ENCODE data around the gene ZSCAN2.

ZSCAN2 gene

DNA sequence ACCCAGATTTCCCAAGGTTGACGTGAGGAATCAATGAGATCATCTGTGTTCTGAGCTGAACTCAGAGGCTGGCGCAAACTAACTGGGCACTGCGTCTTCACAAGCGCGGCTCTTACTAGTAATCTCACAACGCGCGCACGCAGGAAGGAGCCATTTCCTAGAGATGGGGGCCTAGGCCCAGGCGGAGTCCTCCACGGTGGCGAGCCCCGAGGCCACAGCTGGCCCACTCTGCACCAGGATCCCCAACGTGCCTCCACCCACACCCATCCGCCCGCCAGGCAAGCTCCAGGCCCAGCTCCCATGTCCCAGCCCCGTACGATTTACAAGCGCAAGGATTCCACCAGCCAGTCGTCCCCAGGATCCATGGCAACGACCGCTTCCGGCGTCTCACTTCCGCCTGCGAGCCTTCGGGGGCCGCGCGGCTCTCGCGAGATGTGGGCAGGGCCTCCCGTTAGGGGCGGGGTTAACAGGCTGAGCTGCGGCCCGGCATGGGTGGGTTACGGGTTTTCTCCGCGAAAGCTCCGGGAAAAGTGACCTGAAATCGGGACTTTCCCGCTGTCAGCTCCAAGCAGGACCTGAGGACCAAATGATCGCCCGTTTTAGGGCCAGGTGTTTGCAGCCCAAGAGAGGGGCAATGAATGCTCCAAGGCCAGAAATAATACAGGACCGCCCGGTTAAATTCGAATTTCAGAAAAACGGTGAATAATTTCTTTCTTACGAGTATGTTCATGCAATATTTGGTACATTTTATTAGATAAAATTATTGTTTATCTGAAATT is 53.3 kb downstream of the ZSCAN2 start, which contains the start of gene WDR73:
TSS of gene WDR73 (minus strand) at position 374 of the 779 bp plus-strand sequence. CDS start at position 365, 9 bp downstream.
- no peaks in the 10 kb centered on the region for H3K9me3 ChIP-seq (ENCODE audit: control insufficient read depth, insufficient read depth, low read length)
- H3K4me3 ChIP-seq (ENCODE audit: low read length) = peak within 1 kb of the TSS; percentile 79
- WGBS (ENCODE audit: insufficient coverage, insufficient read length) = no CpG with 5 or more reads among the region's 49 CpGs
- peaks cover 5% of the 10 kb centered on the region; the same call in 1 of the 2 replicates for H3K36me3 ChIP-seq (ENCODE audit: control insufficient read depth, insufficient read depth, low read length)
- DNase-seq (ENCODE audit: low read depth, low spot score) = peak; percentile 93
- no peaks in the 10 kb centered on the region; the same call in 1 of the 2 replicates for H3K27me3 ChIP-seq (ENCODE audit: control insufficient read depth, insufficient read depth, low read length)
- H3K27ac ChIP-seq (ENCODE audit: low read length) = no peak within 1 kb of the TSS
- no peaks in the 10 kb centered on the region for H3K4me1 ChIP-seq (ENCODE audit: control insufficient read depth, insufficient read depth, low read length)

DNA sequence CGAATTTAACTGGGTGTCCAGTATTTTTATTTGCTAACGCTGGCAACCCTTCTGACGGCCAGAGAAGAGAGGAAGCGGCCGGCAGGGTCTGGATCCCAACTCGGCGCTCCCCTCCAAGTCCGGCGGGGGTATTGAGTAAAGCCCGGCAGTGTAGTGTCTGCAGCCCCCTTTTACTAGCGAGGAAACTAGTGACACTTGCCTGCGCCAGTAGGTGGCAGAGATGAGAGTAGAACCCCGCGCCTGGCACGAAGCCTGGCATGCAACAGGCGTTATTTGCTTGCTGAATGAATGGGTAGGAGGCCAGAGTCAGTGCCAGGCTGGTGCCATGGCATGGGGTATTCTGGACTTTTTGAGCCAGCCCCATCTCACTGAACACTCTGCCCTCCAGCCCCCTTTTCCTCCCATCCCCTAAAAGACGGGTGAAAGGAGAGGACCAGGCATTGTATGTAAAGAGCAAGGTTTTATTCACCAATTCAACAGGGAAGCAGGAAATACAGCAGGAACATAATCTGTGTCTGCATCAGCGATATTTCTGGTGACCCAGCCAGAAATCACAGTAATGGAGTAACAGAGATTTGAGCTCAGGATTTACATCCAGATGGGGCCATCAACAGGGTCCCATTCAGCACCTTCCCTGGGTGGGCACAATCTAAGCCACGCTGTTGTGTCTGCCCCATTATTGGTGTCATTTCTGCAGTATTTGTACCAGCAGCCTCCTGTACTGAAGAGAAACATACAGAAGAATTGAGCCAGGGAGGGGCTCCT is 54.1 kb downstream of the ZSCAN2 start:
- WGBS (ENCODE audit: insufficient coverage, insufficient read length) = no CpG with 5 or more reads among the region's 19 CpGs
- peaks cover 4% of the 10 kb centered on the region; the same call in 1 of the 2 replicates for H3K36me3 ChIP-seq (ENCODE audit: control insufficient read depth, insufficient read depth, low read length)
- H3K27me3 ChIP-seq (ENCODE audit: control insufficient read depth, insufficient read depth, low read length) = no peaks in the 10 kb centered on the region; the same call in 1 of the 2 replicates
- peak overlapping the region; percentile 79; the same call in 1 of the 2 replicates for H3K4me3 ChIP-seq (ENCODE audit: low read length)
- H3K27ac ChIP-seq (ENCODE audit: low read length) = no peak overlapping the region
- no peaks in the 10 kb centered on the region for H3K9me3 ChIP-seq (ENCODE audit: control insufficient read depth, insufficient read depth, low read length)
- DNase-seq (ENCODE audit: low read depth, low spot score) = no peak
- no peaks in the 10 kb centered on the region for H3K4me1 ChIP-seq (ENCODE audit: control insufficient read depth, insufficient read depth, low read length)

DNA sequence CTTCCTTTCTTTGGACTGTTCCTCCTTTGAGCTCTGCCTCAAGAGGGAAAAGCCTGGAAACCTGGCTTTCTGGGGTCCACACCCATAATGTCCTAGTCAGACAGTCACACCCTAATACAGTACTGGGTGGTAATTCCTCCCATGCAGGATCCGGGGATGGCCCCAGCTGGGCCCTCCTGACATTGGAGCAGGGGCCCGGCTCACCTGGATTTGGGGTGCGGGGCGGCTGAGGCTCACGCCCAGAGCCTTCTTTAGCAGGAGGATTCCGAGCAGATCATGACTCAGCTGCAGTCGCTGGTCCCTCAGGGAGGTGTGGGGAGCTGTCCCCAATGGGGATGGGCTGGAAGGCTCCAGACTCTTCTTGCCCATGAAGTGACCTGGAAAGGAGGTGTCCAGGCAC is 56.2 kb downstream of the ZSCAN2 start:
- no peaks in the 10 kb centered on the region for H3K4me1 ChIP-seq (ENCODE audit: control insufficient read depth, insufficient read depth, low read length)
- no peaks in the 10 kb centered on the region for H3K9me3 ChIP-seq (ENCODE audit: control insufficient read depth, insufficient read depth, low read length)
- H3K27ac ChIP-seq (ENCODE audit: low read length) = no peak overlapping the region
- H3K36me3 ChIP-seq (ENCODE audit: control insufficient read depth, insufficient read depth, low read length) = peaks cover 2% of the 10 kb centered on the region; the same call in 1 of the 2 replicates
- no peak overlapping the region for H3K4me3 ChIP-seq (ENCODE audit: low read length)
- no peak for DNase-seq (ENCODE audit: low read depth, low spot score)
- no peaks in the 10 kb centered on the region; the same call in 1 of the 2 replicates for H3K27me3 ChIP-seq (ENCODE audit: control insufficient read depth, insufficient read depth, low read length)
- WGBS (ENCODE audit: insufficient coverage, insufficient read length) = no CpG with 5 or more reads among the region's 7 CpGs

DNA sequence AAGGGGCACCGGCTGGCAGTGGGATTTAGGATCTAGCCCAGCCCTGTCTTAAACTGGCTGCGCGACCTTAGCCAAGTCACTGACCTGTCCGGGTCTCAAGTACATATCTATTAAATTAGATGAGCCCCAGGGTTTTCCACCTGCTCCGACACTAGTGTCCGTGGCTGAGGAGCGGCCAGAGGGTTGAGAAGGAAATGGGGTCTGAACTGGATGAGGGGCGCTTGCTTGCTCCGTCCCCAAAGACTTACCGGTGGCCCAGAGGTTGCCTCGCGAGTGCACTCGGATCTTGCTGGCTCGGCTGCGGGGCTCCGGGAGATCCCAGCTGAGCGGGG is 56.9 kb downstream of the ZSCAN2 start:
- no peak overlapping the region for H3K27ac ChIP-seq (ENCODE audit: low read length)

DNA sequence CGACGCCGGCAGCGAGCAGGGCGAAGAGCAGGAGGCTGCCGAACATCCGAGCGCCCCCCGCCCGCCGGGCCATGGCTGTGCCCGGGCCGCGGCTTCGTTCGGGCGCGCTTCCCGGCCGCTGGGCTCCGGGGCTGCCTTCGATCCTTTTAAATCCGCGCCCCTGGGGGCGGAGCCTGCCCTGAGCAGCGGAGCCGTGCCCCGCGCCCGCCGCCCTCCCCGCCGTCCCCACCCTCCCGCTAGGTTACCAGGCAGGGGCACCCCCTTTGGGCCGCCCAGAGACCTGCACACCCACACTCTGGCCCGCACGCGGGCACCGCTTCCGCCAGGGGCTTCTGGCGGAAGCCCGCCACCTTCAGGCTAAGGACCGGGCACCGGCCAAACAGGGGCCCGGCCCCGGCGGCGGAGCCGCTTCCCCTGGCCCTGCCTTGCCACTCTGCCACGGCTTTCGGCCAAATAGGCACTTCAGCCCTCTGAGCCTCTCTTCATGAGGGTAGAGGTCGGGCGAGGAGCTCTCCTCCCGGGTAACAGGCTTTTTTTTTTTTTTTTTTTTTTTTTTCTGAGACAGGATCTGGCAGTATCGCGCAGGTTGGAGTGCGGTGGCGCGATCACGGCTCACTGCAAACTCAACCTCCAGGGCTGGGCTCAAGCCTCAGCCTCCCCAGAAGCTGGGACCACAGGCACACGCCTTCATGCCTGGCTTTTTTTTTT is 57.4 kb downstream of the ZSCAN2 start, which contains the start of gene NMB:
TSS of gene NMB (minus strand) at position 120 of the 708 bp plus-strand sequence. CDS start at position 73, 47 bp downstream.
- no CpG with 5 or more reads among the region's 61 CpGs for WGBS (ENCODE audit: insufficient coverage, insufficient read length)
- no peaks in the 10 kb centered on the region for H3K9me3 ChIP-seq (ENCODE audit: control insufficient read depth, insufficient read depth, low read length)
- H3K27me3 ChIP-seq (ENCODE audit: control insufficient read depth, insufficient read depth, low read length) = no peaks in the 10 kb centered on the region; the same call in 1 of the 2 replicates
- peak within 1 kb of the TSS; percentile 42; the same call in 1 of the 2 replicates for H3K4me3 ChIP-seq (ENCODE audit: low read length)
- H3K4me1 ChIP-seq (ENCODE audit: control insufficient read depth, insufficient read depth, low read length) = no peaks in the 10 kb centered on the region
- no peak for DNase-seq (ENCODE audit: low read depth, low spot score)
- no peak within 1 kb of the TSS for H3K27ac ChIP-seq (ENCODE audit: low read length)
- H3K36me3 ChIP-seq (ENCODE audit: control insufficient read depth, insufficient read depth, low read length) = no peaks in the 10 kb centered on the region

More for the DNA sequence above, 56.9 kb downstream of the ZSCAN2 start:
- WGBS (ENCODE audit: insufficient coverage, insufficient read length) = no CpG with 5 or more reads among the region's 17 CpGs
- Histone ChIP-seq H3K4me3 (ENCODE audit: low read length) (peak overlapping the region; percentile 42; the same call in 1 of the 2 replicates), H3K27me3 (ENCODE audit: control insufficient read depth, insufficient read depth, low read length) (no peaks in the 10 kb centered on the region; the same call in 1 of the 2 replicates), H3K36me3 (ENCODE audit: control insufficient read depth, insufficient read depth, low read length) (no peaks in the 10 kb centered on the region), H3K4me1 (ENCODE audit: control insufficient read depth, insufficient read depth, low read length) (no peaks in the 10 kb centered on the region), H3K9me3 (ENCODE audit: control insufficient read depth, insufficient read depth, low read length) (no peaks in the 10 kb centered on the region)
- no peak for DNase-seq (ENCODE audit: low read depth, low spot score)

DNA sequence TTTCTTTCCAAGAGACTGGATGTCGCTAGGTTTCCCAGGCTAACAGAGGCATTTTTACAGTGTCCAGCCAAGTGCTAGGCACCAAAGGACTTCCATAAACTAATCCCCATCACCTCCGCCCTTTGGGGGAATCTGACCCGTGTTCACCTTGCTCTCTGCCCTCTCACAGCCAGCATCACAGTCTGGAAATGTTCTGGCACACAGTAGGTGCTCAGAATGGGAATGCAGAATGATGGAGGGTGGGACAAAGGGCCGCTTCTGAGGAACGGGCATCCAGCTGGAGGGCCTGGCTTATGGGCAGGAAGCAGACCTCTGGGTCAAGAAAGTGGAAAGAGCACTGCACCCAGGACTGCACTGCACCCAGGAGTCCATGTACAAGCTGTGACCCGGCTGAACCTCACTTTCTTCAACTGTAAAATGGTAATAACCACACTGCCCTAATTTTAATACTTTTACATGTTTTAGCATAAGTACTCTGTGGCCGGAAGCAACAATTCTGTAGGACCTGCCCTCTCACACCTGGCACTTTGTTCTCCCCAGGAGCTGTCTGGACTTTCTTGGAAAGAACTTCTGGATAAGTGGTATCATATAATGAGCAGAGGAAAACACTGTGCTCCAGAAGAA is 58.1 kb downstream of the ZSCAN2 start:
- Histone ChIP-seq H3K36me3 (ENCODE audit: control insufficient read depth, insufficient read depth, low read length) (no peaks in the 10 kb centered on the region), H3K27ac (ENCODE audit: low read length) (no peak overlapping the region), H3K4me1 (ENCODE audit: control insufficient read depth, insufficient read depth, low read length) (no peaks in the 10 kb centered on the region), H3K9me3 (ENCODE audit: control insufficient read depth, insufficient read depth, low read length) (no peaks in the 10 kb centered on the region), H3K4me3 (ENCODE audit: low read length) (no peak overlapping the region), H3K27me3 (ENCODE audit: control insufficient read depth, insufficient read depth, low read length) (no peaks in the 10 kb centered on the region; the same call in 1 of the 2 replicates)
- no peak for DNase-seq (ENCODE audit: low read depth, low spot score)
- WGBS (ENCODE audit: insufficient coverage, insufficient read length) = no CpG with 5 or more reads among the region's 7 CpGs

DNA sequence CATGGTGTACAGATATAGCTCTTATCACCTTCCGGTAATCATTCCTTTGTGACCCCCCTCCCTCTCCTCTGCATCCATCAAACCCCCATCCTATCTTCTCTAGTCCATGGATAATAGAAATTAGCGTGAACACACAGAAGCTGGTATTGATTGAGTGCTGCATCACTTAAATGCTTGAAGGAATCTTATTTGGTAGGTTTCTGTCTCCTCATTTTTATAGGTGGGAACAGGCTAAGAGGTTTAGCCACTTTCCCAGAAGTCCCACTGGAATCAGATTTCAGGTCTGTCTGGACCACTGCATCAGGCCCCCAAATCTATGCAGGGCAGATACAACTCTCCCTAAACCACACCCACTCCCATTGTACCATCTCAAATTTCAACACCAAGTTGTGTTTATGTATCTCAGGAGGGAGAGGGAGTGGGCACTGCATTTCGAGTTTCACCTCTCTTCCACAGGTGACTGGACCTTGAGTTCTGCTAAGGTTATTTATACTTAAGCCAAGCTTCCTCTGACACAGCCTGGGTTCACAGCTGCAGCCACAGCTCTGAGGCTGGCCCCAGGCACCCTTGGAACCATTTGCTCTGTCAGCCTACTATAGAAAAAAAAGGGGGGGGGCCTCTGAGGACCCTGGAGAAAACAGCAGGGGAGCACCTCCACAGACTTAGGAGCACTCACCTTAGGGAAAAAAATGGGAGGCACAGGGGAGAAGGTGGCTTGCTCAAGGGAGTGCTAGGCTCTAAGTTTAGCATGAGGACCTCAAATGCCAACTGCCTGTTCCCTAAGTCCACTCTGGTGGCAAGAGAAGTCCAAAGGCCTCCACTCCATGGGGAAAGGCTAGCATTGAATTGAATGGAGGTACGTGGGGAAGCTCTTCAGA is 59.3 kb downstream of the ZSCAN2 start:
- H3K4me1 ChIP-seq (ENCODE audit: control insufficient read depth, insufficient read depth, low read length) = no peaks in the 10 kb centered on the region
- H3K36me3 ChIP-seq (ENCODE audit: control insufficient read depth, insufficient read depth, low read length) = no peaks in the 10 kb centered on the region; the same call in 1 of the 2 replicates
- H3K27ac ChIP-seq (ENCODE audit: low read length) = no peak overlapping the region
- H3K27me3 ChIP-seq (ENCODE audit: control insufficient read depth, insufficient read depth, low read length) = no peaks in the 10 kb centered on the region; the same call in 1 of the 2 replicates
- H3K4me3 ChIP-seq (ENCODE audit: low read length) = no peak overlapping the region
- WGBS (ENCODE audit: insufficient coverage, insufficient read length) = no CpG with 5 or more reads among the region's 4 CpGs
- DNase-seq (ENCODE audit: low read depth, low spot score) = no peak
- H3K9me3 ChIP-seq (ENCODE audit: control insufficient read depth, insufficient read depth, low read length) = no peaks in the 10 kb centered on the region

DNA sequence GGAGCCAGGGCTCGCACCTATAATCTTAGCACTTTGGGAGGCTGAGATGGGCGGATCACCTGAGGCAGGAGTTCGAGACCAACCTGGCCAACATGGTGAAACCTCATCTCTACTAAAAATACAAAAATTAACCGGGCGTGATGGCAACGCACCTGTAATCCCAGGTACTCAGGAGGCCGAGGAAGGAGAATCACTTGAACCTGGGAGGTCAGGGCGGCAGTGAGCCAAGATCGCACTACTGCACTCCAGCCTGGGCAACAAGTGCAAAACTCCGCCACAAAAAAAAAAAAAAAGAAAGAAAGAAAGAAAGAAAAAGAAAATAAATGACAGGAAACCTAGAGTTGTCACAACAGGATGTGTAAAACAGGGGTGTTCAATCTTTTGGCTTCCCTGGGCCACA is 60.2 kb downstream of the ZSCAN2 start:
- WGBS (ENCODE audit: insufficient coverage, insufficient read length) = no CpG with 5 or more reads among the region's 10 CpGs
- H3K27ac ChIP-seq (ENCODE audit: low read length) = no peak overlapping the region
- no peaks in the 10 kb centered on the region for H3K4me1 ChIP-seq (ENCODE audit: control insufficient read depth, insufficient read depth, low read length)
- H3K27me3 ChIP-seq (ENCODE audit: control insufficient read depth, insufficient read depth, low read length) = no peaks in the 10 kb centered on the region; the same call in 1 of the 2 replicates
- no peaks in the 10 kb centered on the region for H3K9me3 ChIP-seq (ENCODE audit: control insufficient read depth, insufficient read depth, low read length)
- no peak for DNase-seq (ENCODE audit: low read depth, low spot score)
- peaks cover 4% of the 10 kb centered on the region; the same call in 1 of the 2 replicates for H3K36me3 ChIP-seq (ENCODE audit: control insufficient read depth, insufficient read depth, low read length)
- no peak overlapping the region for H3K4me3 ChIP-seq (ENCODE audit: low read length)

DNA sequence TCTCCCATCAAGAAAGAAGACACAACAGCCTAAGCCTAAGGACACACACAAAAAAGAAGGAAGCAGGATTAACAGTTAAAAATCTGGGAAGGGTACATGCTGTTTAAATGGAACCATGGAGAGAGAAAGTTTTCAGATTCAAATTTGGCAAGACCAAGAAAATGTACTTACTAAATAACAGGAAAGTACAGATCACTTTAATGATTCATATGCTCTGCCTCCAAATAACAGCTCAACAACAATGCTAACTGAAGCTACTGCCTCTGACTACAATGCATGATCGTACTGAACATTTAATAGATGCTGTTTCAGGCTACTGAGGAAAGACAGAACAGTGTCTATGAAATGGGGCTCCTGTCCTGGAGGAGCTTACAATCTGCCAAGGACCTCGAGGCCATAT is 65.6 kb downstream of the ZSCAN2 start:
- Histone ChIP-seq H3K4me1 (ENCODE audit: control insufficient read depth, insufficient read depth, low read length) (no peaks in the 10 kb centered on the region), H3K27ac (ENCODE audit: low read length) (no peak overlapping the region), H3K36me3 (ENCODE audit: control insufficient read depth, insufficient read depth, low read length) (peaks cover 6% of the 10 kb centered on the region), H3K9me3 (ENCODE audit: control insufficient read depth, insufficient read depth, low read length) (no peaks in the 10 kb centered on the region), H3K27me3 (ENCODE audit: control insufficient read depth, insufficient read depth, low read length) (no peaks in the 10 kb centered on the region), H3K4me3 (ENCODE audit: low read length) (no peak overlapping the region)
- no peak for DNase-seq (ENCODE audit: low read depth, low spot score)
- WGBS (ENCODE audit: insufficient coverage, insufficient read length) = no CpG with 5 or more reads among the region's 2 CpGs

Data from iPS DF 6.9 (cell line).